Tibial nerve (tissue), 4 donors: ENCODE data around the gene ANK2. TPM values are rescaled to one million over a fixed set of nuclear protein-coding genes. Genes with fewer than 3 reads are reported as not detected.

Experiments
- DNase-seq, 2 donors: peaks; one replicate each; pipeline ENCODE4 v3.0.0-alpha.2; 2019; ENCODE audit warnings: low spot score in 2 of 2
- H3K27ac ChIP-seq, 4 donors: fragments of 200-600 bp; sonication (generic) in 3 of 4; one replicate each; pipeline ENCODE4 v1.5.1; 2017 to 2019; ENCODE audit warnings: mild to moderate bottlenecking in 1 of 4
- H3K27me3 ChIP-seq, 2 donors: fragments of 200-600 bp; sonication (generic) in 1 of 2; one replicate each; pipeline versions ENCODE4 v1.5.1 to v1.6.0; 2017 to 2019
- H3K36me3 ChIP-seq, 3 donors: fragments of 200-600 bp; sonication (generic); one replicate each; pipeline ENCODE4 v1.5.1; 2018 to 2019
- H3K4me1 ChIP-seq, 4 donors: fragments of 200-600 bp; sonication (generic) in 3 of 4; one replicate each; pipeline ENCODE4 v1.5.1; 2017 to 2019
- H3K4me3 ChIP-seq, 4 donors: fragments of 200-600 bp; sonication (generic) in 3 of 4; one replicate each; pipeline ENCODE4 v1.5.1; 2017 to 2019; ENCODE audit warnings: mild to moderate bottlenecking in 1 of 4, moderate library complexity in 1 of 4
- H3K9me3 ChIP-seq, 4 donors: fragments of 200-600 bp; sonication (generic) in 3 of 4; one replicate each; pipeline ENCODE4 v1.5.1; 2017 to 2019
- EP300 ChIP-seq, 2 donors: sonication (generic); formaldehyde crosslinking; IDR thresholded peaks; one replicate each; pipeline ENCODE4 v1.6.1; 2017; ENCODE audit warnings: antibody characterized with exemption in 2 of 2, mild to moderate bottlenecking in 1 of 2
- POLR2A ChIP-seq, 2 donors: fragments of 450-650 bp; IDR thresholded peaks; one replicate each; pipeline ENCODE4 v1.6.1; 2017; ENCODE audit warnings: antibody characterized with exemption in 2 of 2, mild to moderate bottlenecking in 2 of 2, moderate library complexity in 2 of 2
- WGBS, 2 donors: methylation state at CpG; one replicate each; pipeline ENCODE4 v1.1.5; 2018; 5-methylcytosine and 5-hydroxymethylcytosine counted together
- total RNA-seq, 4 donors: library from RNA; depleted of rRNA; stranded (reverse); fragments of >200 nt; gene quantifications; one replicate each; pipeline ENCODE4 v1.1.0, GENCODE V29; 2016
- TF ChIP-seq, protein P1 (sequence below), 5 experiments: fragments of 200-600 bp in 3 of 5; fragments of 450-650 bp in 2 of 5; sonication (generic) in 3 of 5; IDR thresholded peaks; one replicate each; pipeline ENCODE4 v1.5.1; 2016 to 2019; ENCODE audit warnings: antibody characterized with exemption in 5 of 5, mild to moderate bottlenecking in 3 of 5, moderate library complexity in 2 of 5

The ANK2 gene
- total RNA-seq, 4 donors from 2014 or later: 63.9 to 113 (median 87.5) TPM

DNA sequence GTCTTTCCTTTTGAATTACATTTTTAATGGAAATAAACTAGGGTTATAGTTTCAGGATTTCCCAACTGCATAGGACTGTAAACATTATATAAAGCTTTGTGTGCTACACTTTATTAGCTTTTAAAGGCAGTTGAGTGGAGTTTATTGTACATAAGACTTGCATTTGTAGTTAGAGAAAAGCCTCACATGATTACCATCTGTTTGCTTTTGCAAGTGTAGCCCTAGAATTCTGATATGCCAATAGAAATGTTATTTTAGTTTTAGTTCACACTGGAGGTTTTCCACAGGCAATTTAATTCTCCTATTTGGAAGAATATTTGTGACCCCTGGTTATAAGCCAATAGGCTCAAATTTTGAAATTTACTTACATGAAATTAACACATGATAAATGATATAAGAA, 41.3 kb upstream of the ANK2 start:
- H3K4me3 ChIP-seq: no peak overlapping the region
- DNase-seq: no peak
- no peaks in the 10 kb centered on the region for H3K9me3 ChIP-seq
- no peaks in the 10 kb centered on the region for H3K27me3 ChIP-seq
- TF ChIP-seq POLR2A (IDR thresholded peaks at IDR 0.05): no peak
- no peak for TF ChIP-seq EP300 (IDR thresholded peaks at IDR 0.05)
- TF ChIP-seq, protein P1, sequence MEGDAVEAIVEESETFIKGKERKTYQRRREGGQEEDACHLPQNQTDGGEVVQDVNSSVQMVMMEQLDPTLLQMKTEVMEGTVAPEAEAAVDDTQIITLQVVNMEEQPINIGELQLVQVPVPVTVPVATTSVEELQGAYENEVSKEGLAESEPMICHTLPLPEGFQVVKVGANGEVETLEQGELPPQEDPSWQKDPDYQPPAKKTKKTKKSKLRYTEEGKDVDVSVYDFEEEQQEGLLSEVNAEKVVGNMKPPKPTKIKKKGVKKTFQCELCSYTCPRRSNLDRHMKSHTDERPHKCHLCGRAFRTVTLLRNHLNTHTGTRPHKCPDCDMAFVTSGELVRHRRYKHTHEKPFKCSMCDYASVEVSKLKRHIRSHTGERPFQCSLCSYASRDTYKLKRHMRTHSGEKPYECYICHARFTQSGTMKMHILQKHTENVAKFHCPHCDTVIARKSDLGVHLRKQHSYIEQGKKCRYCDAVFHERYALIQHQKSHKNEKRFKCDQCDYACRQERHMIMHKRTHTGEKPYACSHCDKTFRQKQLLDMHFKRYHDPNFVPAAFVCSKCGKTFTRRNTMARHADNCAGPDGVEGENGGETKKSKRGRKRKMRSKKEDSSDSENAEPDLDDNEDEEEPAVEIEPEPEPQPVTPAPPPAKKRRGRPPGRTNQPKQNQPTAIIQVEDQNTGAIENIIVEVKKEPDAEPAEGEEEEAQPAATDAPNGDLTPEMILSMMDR (IDR thresholded peaks at IDR 0.05): no peak
- no peaks in the 10 kb centered on the region for H3K36me3 ChIP-seq
- H3K27ac ChIP-seq: no peak overlapping the region
- H3K4me1 ChIP-seq: no peaks in the 10 kb centered on the region

DNA sequence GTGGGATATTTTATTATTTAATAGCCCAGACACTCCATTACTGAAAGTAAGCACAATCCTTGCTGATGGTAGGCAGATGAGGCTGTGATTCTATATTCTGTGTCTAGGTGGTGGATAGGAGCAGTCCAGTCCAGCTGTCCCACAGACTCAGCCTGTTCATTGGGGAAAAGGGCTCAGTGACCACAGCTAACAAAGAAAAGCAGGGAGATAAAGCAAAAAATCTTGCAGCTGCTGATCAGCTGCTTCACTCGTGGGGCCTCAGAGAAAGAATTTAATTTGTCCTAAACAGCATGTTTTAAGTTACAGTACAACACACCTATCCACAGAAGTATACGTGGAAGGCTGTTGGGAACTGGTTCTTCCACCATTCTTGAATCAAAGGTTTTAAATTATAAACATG, 40.7 kb upstream of the ANK2 start:
- Histone ChIP-seq H3K4me1 (no peaks in the 10 kb centered on the region), H3K4me3 (no peak overlapping the region), H3K27me3 (no peaks in the 10 kb centered on the region), H3K9me3 (no peaks in the 10 kb centered on the region), H3K36me3 (no peaks in the 10 kb centered on the region), H3K27ac (no peak overlapping the region)
- 38 to 55% methylated on average over 2 of the region's 2 CpGs for WGBS, 2 donors
- no peak for DNase-seq
- TF ChIP-seq EP300 (IDR thresholded peaks at IDR 0.05): no peak
- TF ChIP-seq POLR2A (IDR thresholded peaks at IDR 0.05): no peak
- TF ChIP-seq, protein P1 (IDR thresholded peaks at IDR 0.05): no peak

DNA sequence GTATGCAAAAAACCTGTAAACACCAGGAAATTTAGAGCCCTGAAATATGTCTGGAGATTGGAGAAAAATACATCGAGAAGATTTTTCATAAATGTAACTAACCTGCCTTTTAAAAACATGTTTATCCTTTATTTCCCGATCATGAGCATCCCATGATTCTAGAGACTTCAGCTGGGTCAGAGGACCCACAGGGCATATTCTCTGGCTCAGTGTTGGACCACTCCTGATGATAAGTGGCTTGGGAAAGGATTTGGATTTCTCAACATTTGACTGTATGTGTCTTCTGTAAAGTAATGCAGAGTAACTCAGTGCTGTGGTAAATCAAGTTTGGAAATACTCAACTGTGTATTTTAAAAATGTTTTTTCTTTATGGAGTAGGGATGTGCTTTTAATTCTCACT, 40.0 kb upstream of the ANK2 start:
- Histone ChIP-seq H3K27me3 (no peaks in the 10 kb centered on the region), H3K4me3 (no peak overlapping the region), H3K4me1 (no peaks in the 10 kb centered on the region), H3K27ac (no peak overlapping the region), H3K9me3 (no peaks in the 10 kb centered on the region), H3K36me3 (no peaks in the 10 kb centered on the region)
- WGBS, 2 donors: 80 to 84% methylated on average over 2 of the region's 2 CpGs
- no peak for DNase-seq
- no peak for TF ChIP-seq POLR2A (IDR thresholded peaks at IDR 0.05)
- TF ChIP-seq EP300 (IDR thresholded peaks at IDR 0.05): no peak
- TF ChIP-seq, protein P1 (IDR thresholded peaks at IDR 0.05): no peak

DNA sequence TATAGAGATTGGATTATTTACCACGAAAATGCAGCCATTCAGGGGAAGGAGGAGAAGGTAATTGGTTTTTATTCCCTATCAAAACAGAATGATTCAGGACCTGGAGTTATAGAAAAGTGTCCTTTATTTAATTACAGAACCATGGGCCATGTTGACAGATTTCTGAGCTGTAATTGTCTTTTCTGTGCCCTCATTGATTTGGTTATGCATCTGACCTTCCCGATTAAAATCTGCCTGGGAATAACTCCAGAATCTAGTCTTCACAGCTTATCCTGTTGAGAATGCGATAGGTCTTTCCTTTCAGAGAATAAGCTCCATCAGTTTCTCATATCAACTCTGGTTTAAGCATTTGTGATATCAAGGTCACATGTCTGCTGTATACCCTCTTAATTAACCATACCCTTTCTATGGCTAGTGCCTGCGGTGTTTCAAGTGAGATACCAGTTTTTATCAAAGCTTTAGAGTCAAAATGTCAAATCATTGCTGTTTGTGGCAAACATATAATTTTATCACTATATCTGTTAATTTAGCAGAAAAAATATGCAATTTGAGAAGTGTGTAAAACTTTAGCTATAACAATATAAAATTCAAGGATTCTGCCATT, 37.2 kb upstream of the ANK2 start:
- Histone ChIP-seq H3K4me3 (no peak overlapping the region), H3K36me3 (no peaks in the 10 kb centered on the region), H3K27me3 (no peaks in the 10 kb centered on the region), H3K27ac (no peak overlapping the region), H3K9me3 (no peaks in the 10 kb centered on the region), H3K4me1 (no peaks in the 10 kb centered on the region)
- TF ChIP-seq, protein P1 (IDR thresholded peaks at IDR 0.05): no peak
- TF ChIP-seq EP300 (IDR thresholded peaks at IDR 0.05) (no peak), POLR2A (IDR thresholded peaks at IDR 0.05) (no peak)
- 72 to 82% methylated on average over 4 of the region's 4 CpGs for WGBS, 2 donors
- DNase-seq: no peak

DNA sequence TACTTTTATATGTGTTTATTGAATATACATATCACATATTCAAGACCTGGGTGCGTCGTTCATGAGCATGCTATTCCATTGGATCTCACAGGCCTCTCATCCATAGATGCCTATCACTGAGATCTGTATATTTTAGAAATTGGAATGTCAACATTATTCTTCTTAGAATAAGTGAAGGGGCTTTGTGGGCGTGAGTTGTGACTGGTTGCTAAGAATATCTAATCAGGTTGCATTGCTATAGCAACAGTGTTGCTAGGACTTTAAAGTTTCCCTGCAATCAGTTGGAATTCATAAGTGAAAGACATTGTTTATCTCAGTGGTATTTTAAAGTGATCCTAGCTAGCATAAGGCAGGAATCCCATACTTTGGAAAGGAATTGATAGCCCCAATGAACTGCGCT, 36.7 kb upstream of the ANK2 start:
- Histone ChIP-seq H3K4me3 (no peak overlapping the region), H3K4me1 (no peaks in the 10 kb centered on the region), H3K27ac (no peak overlapping the region), H3K27me3 (no peaks in the 10 kb centered on the region), H3K36me3 (no peaks in the 10 kb centered on the region), H3K9me3 (no peaks in the 10 kb centered on the region)
- TF ChIP-seq POLR2A (IDR thresholded peaks at IDR 0.05) (no peak), EP300 (IDR thresholded peaks at IDR 0.05) (no peak)
- TF ChIP-seq, protein P1 (IDR thresholded peaks at IDR 0.05): no peak
- no peak for DNase-seq
- 87 to 88% methylated on average over 4 of the region's 4 CpGs for WGBS, 2 donors
